GM18858 (cell line): Measurements from ENCODE around the gene C6orf62.
"Not testable (repeated sequence)": the region's sequence is repeated elsewhere in the genome, so short reads cannot be mapped to it uniquely, and the experiment has no call there.

Source experiments
- ATAC-seq: cut with Tn5 transposase; IDR thresholded peaks from one replicate; pipeline ENCODE4 v1.9.1; 2021; ENCODE audit not compliant: unreplicated experiment

The C6orf62 gene

DNA sequence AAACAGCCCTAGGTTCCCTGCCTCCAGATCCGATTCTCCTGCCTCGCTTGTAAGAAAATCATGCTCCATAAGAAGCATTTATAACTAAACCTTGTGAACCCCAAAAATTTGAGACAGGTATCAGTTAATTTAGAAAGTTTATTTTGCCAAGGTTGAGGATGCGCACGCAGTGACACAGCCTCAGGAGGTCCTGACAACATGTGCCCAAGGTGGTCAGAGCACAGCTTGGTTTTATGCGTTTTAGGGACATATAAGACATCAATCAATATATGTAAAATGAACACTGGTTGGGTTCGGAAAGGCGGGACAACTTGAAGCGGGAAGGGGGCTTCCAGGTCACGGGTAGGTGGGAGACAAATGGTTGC is 50.0 kb downstream of the C6orf62 start:
- no peak for ATAC-seq

DNA sequence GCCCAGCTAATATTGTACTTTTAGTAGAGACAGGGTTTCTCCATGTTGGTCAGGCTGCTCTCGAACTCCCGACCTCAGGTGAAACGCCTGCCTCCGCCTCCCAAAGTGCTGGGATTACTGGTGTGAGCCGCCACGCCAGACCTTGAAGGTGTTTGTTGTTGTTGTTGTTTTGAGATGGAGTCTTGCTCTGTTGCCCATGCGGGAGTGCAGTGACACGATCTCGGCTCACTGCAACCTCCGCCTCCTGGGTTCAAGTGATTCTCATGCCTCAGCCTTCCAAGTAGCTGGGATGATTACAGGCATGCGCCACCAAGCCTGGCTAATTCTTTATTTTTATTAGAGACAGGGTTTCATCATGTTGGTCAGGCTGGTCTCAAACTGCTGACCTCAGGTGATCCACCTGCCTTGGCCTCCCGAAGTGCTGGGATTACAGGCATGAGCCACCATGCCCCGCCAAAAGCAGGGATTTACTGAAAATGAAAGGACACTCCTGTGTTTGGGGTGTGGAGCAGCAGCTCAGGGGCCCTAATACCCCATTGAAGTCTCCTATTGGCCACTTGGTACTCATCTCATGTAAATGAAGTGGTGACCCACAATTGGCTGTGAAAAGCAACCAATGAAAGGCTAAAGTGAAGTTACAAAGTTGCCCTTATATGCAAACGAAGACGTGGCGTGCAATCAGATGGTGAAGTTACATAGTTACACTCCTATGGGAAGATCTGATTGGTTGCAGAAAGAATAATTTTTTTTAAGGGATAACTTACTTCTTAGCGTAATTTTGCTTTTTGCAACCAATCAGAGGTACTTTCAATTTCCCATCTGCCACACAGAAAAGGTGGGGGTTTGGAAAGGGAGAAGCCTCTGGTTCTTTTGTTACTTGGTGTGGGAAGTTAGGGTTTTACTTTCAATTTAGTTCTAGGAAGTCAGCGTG is 50.6 kb downstream of the C6orf62 start:
- not testable (repeated sequence) for ATAC-seq

DNA sequence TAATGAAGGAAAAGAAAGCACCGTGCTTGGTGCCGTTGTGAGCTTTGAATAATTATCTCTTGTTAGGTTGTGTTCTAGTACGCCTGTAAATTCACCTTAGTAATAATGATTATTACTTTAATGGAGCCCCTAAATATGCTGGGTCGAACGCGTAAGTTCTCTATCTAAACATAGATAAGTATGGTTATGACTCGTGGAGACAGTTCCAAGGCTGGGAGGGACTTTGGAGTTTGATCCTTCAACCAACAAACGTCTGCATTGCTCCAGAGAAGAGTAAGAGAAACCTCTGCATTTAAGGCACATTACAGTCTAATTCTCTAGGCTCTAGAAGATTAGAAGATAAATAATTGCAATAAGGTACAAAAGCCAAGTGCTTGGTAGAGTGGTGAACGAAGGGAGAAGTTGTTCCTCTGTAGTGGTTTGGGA is 51.6 kb downstream of the C6orf62 start:
- no peak for ATAC-seq

DNA sequence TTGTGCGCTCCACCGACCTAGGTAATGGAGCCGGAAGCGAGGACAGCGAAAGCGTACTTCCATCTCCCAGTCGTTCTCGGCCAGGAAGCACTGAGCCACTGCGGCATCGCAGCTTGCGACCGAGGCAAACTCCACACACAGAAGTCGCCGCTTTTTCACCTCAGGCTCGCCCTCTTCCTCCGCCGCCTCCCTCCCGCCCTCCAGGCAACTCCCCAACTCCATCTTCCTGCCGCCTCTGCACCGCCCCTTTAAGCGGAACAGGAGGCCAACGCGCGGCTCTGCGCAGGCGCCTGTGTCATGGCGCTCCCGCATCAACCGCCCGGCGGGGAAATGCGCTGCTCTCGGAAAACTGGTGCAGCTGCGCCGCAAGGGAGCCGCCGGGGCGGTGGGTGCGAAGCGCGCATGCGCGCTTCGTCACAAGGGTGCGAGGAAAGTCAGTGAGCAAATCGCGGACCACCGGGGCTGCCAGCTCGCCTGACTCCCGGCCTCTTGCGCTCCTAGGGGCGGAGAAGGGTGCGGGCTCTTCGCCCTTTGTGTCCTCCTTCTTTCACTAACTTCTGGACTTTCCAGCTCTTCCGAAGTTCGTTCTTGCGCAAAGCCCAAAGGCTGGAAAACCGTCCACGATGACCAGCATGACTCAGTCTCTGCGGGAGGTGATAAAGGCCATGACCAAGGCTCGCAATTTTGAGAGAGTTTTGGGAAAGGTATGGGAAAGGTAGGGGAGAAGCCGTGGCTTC is 52.1 kb downstream of the C6orf62 start, which contains the start of the genes ACOT13 and TDP2:
Gene ACOT13, plus strand, starts transcription at position 437 of the 737 bp plus-strand sequence. Its CDS starts 187 bp downstream, at position 624.
Gene TDP2, minus strand, starts transcription at position 259 of the 737 bp plus-strand sequence. Its CDS starts 37 bp downstream, at position 222.
- peak; percentile 94 for ATAC-seq

DNA sequence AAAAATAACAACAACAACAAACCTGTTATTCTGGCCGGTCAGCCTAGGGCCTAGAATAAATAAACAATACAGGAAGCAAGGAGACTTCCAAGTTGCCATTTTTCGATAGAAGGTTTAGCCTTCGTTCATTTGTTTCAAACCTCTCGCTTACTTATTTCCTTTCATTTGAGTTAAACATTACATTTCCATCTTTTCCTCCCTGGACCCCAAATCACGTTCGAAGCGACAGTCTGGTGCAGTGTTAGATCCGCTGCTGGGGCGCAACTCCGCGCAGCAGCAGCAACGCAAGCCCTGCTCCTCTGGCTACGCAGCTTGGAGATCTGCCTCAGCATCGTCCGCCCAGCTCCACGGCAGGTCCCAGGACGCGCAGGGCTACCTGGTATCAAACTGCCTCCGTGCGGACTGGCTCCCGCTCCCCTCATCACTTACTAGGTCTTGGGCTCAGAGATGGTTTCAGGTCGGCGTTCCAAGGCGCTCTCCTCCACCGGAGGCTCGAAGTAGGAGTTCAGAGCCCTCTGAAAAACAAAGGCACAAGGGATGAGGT is 52.8 kb downstream of the C6orf62 start:
- peak; percentile 12 for ATAC-seq

DNA sequence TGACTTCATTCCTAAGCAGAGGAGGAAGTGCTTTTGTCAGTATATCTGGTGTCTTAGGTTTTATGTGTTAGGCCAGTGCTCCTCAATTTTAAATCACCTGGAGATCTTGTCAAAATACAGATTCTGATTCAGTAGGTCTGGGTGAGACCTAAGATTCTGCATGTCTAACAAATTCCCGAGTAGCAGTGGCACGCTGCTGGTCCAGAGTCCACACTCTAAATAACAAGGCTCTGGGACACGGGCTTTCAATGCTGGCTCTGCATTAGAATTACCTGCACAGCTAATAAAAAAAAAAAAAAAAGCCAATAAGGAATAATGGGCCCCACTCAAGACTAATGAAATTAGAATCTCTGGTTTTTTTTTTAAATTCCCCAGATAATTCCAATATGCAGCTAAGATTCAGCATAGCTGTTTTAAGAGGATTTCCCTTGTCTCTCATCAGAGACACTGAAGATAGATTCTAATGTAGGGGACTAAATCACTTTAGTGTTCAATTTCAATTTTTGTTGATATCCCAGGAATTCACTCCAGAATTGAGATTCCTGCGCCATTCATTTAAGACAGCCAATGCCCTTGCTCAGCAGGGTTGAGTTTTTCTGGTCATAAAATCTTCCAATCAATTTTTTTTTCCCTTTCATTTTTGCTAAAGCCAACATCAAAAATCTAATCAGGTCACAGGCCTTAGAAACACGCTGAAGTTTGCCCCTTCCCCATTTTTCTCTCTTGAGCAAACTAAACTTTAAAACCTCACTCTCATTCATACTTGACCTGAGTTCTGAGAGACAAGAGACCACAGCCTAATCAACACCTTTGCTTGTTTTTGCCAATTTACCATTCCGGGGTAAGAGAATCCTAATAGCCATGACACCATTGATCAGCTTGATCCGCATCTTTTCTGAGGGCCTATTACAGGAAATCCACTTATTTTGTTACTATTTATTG is 54.6 kb downstream of the C6orf62 start:
- no peak for ATAC-seq

DNA sequence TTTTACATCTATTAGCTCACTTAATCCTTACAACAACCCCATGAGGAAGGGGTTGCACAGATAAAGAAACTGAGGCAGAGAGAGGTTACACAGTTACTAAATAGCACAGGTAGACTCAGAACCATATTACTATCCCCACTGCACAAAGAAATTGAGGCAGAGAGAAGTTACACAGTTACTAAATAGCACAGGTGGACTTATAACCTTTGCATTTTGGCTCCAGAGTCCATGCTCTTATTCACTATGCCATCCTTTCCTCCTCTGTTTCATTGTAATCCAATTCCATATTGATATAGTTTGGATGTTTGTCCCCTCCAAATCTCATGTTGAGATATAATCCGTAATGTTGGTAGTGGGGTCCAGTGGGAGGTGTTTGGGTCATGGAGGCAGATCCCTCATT is 55.8 kb downstream of the C6orf62 start:
- no peak for ATAC-seq

DNA sequence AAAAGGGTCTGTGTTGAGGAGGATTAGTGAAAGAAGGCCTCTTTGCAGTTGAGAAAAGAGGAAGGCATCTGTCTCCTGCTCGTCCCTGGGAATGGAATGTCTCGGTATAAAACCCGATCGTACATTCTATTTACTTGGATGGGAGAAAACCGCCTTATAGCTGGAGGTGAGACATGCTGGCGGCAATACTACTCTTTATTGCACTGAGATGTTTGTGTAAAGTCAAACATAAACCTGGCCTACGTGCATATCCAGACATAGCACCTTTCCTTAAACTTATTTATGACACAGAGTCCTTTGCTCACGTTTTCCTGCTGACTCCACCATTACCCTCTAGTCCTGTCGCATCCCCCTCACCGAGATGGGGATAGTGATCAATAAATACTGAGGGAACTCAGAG is 56.7 kb downstream of the C6orf62 start:
- no peak for ATAC-seq

DNA sequence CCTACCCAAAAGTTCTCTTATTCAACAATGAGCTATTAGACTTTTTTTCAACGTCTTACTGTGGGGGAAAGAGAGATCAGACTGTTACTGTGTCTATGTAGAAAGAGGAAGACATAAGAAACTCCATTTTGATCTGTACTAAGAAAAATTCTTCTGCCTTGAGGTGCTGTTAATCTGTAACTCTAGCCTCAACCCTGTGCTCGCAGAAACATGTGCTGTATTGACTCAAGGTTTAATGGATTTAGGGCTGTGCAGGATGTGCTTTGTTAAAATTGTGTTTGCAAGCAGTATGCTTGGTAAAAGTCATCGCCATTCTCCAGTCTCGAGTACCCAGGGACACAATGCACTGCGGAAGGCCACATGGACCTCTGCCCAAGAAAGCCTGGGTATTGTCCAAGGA is 57.2 kb downstream of the C6orf62 start:
- ATAC-seq: not testable (repeated sequence)

DNA sequence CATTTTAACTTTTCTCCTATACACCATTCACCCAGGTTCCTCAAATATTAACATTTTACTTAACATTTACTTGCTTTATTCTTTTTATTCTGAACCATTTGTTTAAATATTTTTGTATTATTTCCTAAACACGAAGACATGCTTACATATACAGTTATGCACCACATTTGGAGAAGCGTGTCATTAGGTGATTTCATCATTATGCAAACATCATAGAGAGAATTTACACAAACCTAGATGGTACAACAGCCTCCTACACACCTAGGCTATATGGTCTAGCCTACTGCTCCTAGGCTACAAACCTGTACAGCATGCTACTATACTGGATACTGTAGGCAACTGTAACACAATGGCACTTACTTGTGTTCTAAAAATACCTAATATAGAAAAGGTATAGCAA is 58.8 kb downstream of the C6orf62 start:
- no peak for ATAC-seq

DNA sequence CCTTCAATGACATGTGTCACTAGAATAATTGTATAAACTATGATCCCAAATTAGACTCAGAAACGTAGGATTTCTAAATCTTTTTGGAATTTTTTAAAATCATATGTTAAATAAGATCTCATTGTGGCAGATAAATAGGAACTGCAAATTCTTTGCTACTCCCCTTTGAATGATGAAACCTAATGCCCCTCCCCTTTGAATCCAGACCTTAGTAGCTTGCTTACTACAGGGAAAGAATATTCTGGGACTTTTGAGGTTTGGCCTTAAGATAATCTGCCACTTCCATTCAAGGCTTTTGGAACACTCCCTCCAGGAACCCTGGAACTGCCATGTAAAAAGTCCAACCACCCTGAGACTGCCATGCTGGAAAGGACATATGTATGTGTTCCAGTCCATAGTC is 59.4 kb downstream of the C6orf62 start:
- ATAC-seq: no peak

DNA sequence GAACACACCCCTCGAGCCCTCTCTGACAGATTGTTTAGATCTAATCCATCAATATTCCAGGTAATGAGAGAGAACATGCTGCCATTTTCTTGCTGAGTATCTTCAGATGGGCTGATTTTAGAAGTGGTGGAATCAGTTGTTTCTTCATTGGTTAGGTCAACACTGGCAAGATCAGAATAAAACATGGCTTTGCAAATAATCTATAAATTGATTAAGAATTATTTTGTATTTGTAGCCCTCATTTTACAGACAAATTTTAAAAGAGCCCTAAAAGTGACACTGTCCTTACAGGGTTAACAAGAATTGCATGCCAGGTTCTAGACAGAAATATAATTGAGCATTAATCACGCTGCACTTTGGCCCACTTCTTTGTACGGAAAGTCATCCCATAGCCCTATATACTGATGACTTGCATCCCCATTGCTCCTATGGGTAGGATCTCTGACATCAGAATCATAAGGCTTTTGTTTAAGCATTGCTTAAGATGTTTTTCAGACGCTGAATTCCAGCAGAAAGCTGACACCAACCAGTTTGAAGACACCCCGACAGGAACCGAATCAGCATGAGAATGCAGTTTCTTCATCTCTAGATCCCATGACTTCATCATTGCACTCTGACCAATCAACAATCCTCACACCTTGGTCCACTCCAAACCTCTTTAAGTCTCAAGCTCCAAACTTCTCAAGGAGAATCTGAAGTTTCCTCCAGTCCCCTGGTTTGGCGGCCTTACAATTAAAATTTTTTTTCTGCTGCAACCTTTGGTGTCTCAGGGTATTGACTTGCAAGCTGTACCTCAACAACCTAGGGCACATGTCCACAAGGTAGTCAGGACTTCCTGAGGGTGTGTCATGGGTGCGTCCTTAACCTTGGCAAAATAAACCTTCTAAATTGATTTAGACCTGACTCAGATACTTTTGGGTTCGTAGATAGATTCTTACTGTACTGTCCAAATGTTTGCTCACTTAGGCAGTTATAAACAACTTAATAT is 60.1 kb downstream of the C6orf62 start:
- no peak for ATAC-seq

DNA sequence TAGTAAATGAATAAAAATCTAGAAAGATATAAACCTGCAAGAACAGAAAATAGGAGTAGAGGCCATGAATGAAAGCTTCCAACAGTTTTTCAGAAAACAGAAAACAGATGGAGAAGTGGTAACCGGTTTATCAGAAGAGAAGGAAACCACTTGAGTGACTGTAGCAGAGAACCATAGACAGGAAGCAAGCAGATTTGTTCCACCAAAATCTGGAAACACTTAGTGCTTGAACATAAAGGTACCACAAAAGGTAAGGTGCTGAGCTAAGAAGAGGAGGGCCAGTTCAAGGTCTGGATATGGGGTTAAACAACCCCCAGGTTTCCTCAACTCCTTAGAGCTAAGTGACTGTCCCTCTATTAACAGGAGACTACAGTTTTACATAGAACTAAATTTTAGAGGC is 63.7 kb downstream of the C6orf62 start:
- no peak for ATAC-seq
